D721Med (cell line): Measurements from ENCODE around the gene ARHGAP25.

ENCODE experiments used
- DNase-seq: peaks from one replicate; pipeline ENCODE4 v3.0.0; 2011; ENCODE audit warnings: low spot score; ENCODE audit not compliant: insufficient read length
- FAIRE-seq: peaks from 2 replicates; lab custom pipeline; 2011; peaks lifted over from hg19 to GRCh38; lab: Jason Lieb, UNC
- CTCF ChIP-seq: IDR thresholded peaks from 2 replicates; pipeline ENCODE4 v1.5.1; 2012; ENCODE audit warnings: mild to moderate bottlenecking, control low read depth; ENCODE audit not compliant: insufficient read depth; ENCODE audit errors: missing control alignments

The ARHGAP25 gene

DNA sequence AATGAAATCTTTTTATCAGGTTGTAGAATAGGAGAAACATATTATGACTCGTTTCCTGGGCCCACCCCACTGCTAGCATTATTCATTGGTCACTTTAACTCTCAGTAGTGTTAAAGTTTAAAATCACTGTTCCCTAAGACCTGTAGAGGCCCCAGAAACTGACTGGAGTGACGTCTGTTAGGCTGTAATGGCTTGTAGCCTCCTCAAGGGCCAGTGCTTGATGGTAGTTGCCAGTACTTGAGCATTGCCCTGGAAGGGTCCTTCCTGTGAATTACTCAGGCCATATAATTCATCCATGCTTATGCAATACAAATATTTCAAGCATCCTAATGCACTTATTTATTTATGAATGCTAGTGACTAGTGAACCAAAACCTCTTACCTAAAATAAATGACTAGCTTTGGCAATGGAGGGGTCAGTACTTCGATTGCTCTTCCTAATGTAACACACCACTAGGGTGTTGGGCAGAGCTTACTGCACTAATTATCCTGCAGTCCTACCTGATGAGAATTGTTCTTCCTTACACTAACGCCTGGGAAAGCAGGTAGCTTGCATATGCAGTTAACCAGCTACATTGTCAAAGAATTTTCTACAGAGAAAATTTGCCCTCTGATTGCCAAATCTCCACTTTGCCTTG lies 31.2 kb downstream of the ARHGAP25 start:
- no peak for TF ChIP-seq CTCF
- no peak for DNase-seq
- no peak for FAIRE-seq

DNA sequence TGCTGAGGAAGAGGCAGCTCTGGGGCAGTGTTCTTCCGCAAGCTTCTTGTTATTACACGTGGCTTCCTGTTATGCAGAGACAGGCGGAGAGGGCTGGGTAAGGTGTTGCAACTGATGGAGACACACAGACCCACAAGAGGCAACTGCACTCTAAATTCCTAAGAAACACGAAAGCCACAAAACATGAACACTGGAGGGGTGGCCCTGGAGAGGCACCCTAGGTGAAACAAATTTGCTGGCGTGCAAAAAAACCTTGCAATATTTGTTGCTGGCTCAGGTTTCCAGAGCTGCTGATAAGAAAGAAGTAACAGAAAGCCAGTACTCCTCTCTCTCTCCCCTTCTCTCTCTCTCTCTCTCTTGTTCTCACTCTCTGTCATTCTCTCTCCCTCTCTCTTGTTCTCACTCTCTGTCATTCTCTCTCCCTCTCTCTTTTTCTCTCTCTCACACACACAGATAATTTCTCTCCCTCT lies 31.8 kb downstream of the ARHGAP25 start:
- DNase-seq, result no peak
- no peak for FAIRE-seq
- TF ChIP-seq CTCF, result no peak

- FAIRE-seq, result no peak
- DNase-seq, result no peak
Observed at GRCh38 chr2:68767031-68767961, 32.7 kb downstream of the ARHGAP25 start.

GRCh38 chr2:68767996-68768395 lies 33.4 kb downstream of the ARHGAP25 start:
- FAIRE-seq, result no peak
- DNase-seq, result no peak
- TF ChIP-seq CTCF, result no peak

More at GRCh38 chr2:68767031-68767961, 32.7 kb downstream of the ARHGAP25 start:
- no peak for TF ChIP-seq CTCF

GRCh38 chr2:68768461-68768860 lies 33.9 kb downstream of the ARHGAP25 start:
- no peak for FAIRE-seq
- no peak for TF ChIP-seq CTCF
- no peak for DNase-seq

DNA sequence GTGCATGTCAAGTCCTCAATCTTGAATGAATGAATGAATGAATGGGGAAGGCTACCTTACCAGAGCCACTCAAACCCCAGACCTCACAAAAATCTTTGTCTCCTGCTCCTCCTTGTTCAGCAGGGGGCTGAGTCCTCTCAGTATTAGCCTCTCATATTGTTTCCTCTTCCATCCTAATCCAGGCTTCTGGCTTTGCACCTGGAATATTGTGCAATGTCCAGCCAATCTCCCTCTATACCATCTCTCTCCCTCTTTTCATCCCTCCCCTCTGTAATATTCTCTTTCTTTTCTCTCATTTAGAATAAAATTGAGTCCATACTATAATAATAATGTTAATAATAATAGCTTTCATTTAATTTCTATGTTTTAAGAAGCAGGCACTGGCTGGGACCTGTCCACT lies 34.3 kb downstream of the ARHGAP25 start:
- FAIRE-seq (no peak), DNase-seq (no peak)
- no peak for TF ChIP-seq CTCF
